Breast epithelium (tissue), 3 donors: ENCODE results near the gene ANKS1A.

ENCODE experiments used
- POLR2A ChIP-seq: fragments of 450-650 bp; IDR thresholded peaks from one replicate; pipeline ENCODE4 v1.6.1; 2016; ENCODE audit warnings: antibody characterized with exemption, mild to moderate bottlenecking, moderate library complexity
- POLR2AphosphoS5 ChIP-seq, 3 donors: sonication (generic); formaldehyde crosslinking; IDR thresholded peaks; one replicate each; pipeline ENCODE4 v1.6.1; 2017; ENCODE audit warnings: antibody characterized with exemption in 3 of 3
- TF ChIP-seq, protein P1 (sequence below), 3 donors: fragments of 450-650 bp; IDR thresholded peaks; one replicate each; pipeline ENCODE4 v1.5.1; 2016 to 2017; ENCODE audit warnings: antibody characterized with exemption in 3 of 3, mild to moderate bottlenecking in 3 of 3, moderate library complexity in 3 of 3

DNA sequence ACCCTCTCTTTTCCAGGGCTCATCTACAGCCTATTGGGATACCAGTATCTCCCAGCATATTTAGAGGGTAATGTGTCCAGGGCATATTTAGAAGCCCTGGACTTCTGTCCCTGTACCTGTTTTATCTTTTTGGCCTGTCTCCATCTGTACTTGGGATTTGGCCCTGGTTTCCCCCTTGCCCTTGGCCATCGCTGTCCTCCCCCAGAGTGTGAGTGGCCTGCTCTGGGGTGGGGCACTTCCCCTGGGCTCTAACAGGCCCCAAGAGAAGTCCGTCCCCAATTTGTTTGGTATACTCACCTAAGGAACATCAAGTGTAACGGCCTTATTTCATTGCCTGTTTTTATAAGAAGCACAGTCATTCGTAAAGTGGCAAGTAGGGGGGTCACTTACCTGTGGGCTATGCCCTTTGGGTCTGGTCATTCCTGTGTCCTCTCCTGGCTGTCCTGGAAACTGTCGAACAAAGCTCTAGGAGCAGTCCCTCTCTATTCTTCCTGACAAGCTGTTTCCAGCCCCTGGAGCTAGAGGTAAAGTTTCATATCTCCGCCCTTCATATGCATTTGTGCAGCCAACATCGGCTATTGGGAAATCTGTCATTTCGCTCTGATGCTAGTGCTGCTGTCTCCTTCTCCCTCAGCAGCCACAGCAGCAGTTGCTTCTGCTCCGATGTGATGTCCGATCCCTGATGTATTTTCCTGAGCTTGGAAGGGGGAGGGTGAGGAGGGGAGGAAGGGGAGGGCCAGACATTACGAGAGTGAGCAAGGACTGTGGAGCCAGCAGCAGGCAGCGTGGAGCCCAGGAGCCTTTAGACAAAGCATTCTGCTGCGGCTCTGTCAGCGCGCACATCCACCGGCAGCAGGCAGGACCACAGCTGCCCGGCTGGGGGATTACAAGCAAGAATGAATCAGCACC lies 168.6 kb downstream of the ANKS1A start:
- TF ChIP-seq, protein P1, sequence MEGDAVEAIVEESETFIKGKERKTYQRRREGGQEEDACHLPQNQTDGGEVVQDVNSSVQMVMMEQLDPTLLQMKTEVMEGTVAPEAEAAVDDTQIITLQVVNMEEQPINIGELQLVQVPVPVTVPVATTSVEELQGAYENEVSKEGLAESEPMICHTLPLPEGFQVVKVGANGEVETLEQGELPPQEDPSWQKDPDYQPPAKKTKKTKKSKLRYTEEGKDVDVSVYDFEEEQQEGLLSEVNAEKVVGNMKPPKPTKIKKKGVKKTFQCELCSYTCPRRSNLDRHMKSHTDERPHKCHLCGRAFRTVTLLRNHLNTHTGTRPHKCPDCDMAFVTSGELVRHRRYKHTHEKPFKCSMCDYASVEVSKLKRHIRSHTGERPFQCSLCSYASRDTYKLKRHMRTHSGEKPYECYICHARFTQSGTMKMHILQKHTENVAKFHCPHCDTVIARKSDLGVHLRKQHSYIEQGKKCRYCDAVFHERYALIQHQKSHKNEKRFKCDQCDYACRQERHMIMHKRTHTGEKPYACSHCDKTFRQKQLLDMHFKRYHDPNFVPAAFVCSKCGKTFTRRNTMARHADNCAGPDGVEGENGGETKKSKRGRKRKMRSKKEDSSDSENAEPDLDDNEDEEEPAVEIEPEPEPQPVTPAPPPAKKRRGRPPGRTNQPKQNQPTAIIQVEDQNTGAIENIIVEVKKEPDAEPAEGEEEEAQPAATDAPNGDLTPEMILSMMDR (IDR thresholded peaks at IDR 0.05): no peak
- TF ChIP-seq POLR2A (no peak), POLR2AphosphoS5 (IDR thresholded peaks at IDR 0.05) (no peak)
